SK-N-SH treated with all-trans-retinoic acid at 6 μM for 48 hours (cell line): Measurements from ENCODE around the gene IRAG1.
"Not testable (repeated sequence)": the region's sequence is repeated elsewhere in the genome, so short reads cannot be mapped to it uniquely, and the experiment has no call there.

ENCODE experiments used
- BACH2 ChIP-seq: fragments of 250-450 bp; sonication (Bioruptor Pico); IDR thresholded peaks from 2 replicates; pipeline ENCODE4 v1.9.0; 2021; ENCODE audit warnings: mild to moderate bottlenecking, borderline replicate concordance
- GLIS3 ChIP-seq: fragments of 250-450 bp; sonication (Bioruptor Pico); IDR thresholded peaks from 2 replicates; pipeline ENCODE4 v1.5.0; 2020; ENCODE audit warnings: mild to moderate bottlenecking, moderate library complexity
- OSR1 ChIP-seq: fragments of 250-450 bp; sonication (Bioruptor Pico); IDR thresholded peaks from 2 replicates; pipeline ENCODE4 v1.8.0; 2022; ENCODE audit warnings: moderate library complexity, mild to moderate bottlenecking, inconsistent platforms
- SNAI2 ChIP-seq: fragments of 250-450 bp; sonication (Bioruptor Pico); IDR thresholded peaks from 2 replicates; pipeline ENCODE4 v1.5.0; 2020; ENCODE audit warnings: mild to moderate bottlenecking, moderate library complexity
- TOX ChIP-seq: fragments of 250-450 bp; sonication (Bioruptor Pico); IDR thresholded peaks from 2 replicates; pipeline ENCODE4 v1.8.0; 2021; ENCODE audit warnings: mild to moderate bottlenecking, moderate library complexity, borderline replicate concordance
- ZFP3 ChIP-seq: fragments of 250-450 bp; sonication (Bioruptor Pico); IDR thresholded peaks from 2 replicates; pipeline ENCODE4 v1.5.0; 2020; ENCODE audit warnings: mild to moderate bottlenecking, moderate library complexity
- ZFP30 ChIP-seq: fragments of 450-650 bp; formaldehyde crosslinking; IDR thresholded peaks from 2 replicates; pipeline ENCODE4 v1.5.0; 2022; ENCODE audit warnings: mild to moderate bottlenecking, moderate library complexity
- ZNF70 ChIP-seq: fragments of 450-650 bp; formaldehyde crosslinking; IDR thresholded peaks from 2 replicates; pipeline ENCODE4 v1.5.0; 2020; ENCODE audit warnings: mild to moderate bottlenecking, moderate library complexity
- TF ChIP-seq, protein P1 (sequence below): fragments of 250-450 bp; sonication (Bioruptor Pico); IDR thresholded peaks from 2 replicates; pipeline ENCODE4 v1.8.0; 2020; ENCODE audit warnings: mild to moderate bottlenecking, moderate library complexity, borderline replicate concordance
- TF ChIP-seq, protein P2 (sequence below): fragments of 250-450 bp; sonication (Bioruptor Pico); IDR thresholded peaks from 2 replicates; pipeline ENCODE4 v1.8.0; 2021; ENCODE audit warnings: low read depth, mild to moderate bottlenecking, moderate library complexity, borderline replicate concordance
- TF ChIP-seq, protein P3 (sequence below): fragments of 250-450 bp; sonication (Bioruptor Pico); IDR thresholded peaks from 2 replicates; pipeline ENCODE4 v1.5.1; 2021; ENCODE audit warnings: mild to moderate bottlenecking, moderate library complexity
- TF ChIP-seq, protein P4 (sequence below): fragments of 250-450 bp; sonication (Bioruptor Pico); IDR thresholded peaks from 2 replicates; pipeline ENCODE4 v1.5.0; 2020; ENCODE audit warnings: mild to moderate bottlenecking, moderate library complexity

DNA sequence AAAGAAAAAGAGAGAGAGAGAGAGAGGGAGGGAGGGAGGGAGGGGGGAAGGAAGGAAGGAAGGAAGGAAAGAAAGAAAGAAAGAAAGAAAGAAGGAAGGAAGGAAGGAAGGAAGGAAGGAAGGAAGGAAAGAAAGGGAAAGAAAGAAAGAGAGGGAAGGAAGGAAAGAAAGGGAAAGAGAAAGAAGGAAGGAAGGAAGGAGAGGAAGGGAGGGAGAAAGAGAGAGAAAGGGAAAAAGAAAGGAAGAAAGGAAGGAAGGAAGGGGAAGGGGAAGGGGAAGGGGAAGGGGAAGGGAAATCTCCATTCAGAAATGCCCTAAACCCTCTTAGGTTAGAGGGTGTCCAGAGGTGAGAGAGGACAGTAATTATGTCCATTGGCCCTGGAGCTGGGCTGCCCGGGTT is 13.3 kb downstream of the IRAG1 start:
- not testable (repeated sequence) for TF ChIP-seq ZFP3 (CRISPR knock-in tag); GLIS3; ZNF70 (CRISPR knock-in tag); BACH2 (CRISPR knock-in tag); ZFP30 (CRISPR knock-in tag); TOX (CRISPR knock-in tag); SNAI2 (CRISPR knock-in tag); OSR1 (CRISPR knock-in tag)
- TF ChIP-seq, protein P1, sequence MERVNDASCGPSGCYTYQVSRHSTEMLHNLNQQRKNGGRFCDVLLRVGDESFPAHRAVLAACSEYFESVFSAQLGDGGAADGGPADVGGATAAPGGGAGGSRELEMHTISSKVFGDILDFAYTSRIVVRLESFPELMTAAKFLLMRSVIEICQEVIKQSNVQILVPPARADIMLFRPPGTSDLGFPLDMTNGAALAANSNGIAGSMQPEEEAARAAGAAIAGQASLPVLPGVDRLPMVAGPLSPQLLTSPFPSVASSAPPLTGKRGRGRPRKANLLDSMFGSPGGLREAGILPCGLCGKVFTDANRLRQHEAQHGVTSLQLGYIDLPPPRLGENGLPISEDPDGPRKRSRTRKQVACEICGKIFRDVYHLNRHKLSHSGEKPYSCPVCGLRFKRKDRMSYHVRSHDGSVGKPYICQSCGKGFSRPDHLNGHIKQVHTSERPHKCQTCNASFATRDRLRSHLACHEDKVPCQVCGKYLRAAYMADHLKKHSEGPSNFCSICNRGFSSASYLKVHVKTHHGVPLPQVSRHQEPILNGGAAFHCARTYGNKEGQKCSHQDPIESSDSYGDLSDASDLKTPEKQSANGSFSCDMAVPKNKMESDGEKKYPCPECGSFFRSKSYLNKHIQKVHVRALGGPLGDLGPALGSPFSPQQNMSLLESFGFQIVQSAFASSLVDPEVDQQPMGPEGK (CRISPR knock-in tag), result not testable (repeated sequence)
- TF ChIP-seq, protein P2, sequence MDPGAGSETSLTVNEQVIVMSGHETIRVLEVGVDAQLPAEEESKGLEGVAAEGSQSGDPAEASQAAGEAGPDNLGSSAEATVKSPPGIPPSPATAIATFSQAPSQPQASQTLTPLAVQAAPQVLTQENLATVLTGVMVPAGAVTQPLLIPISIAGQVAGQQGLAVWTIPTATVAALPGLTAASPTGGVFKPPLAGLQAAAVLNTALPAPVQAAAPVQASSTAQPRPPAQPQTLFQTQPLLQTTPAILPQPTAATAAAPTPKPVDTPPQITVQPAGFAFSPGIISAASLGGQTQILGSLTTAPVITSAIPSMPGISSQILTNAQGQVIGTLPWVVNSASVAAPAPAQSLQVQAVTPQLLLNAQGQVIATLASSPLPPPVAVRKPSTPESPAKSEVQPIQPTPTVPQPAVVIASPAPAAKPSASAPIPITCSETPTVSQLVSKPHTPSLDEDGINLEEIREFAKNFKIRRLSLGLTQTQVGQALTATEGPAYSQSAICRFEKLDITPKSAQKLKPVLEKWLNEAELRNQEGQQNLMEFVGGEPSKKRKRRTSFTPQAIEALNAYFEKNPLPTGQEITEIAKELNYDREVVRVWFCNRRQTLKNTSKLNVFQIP (CRISPR knock-in tag), result not testable (repeated sequence)
- TF ChIP-seq, protein P3, sequence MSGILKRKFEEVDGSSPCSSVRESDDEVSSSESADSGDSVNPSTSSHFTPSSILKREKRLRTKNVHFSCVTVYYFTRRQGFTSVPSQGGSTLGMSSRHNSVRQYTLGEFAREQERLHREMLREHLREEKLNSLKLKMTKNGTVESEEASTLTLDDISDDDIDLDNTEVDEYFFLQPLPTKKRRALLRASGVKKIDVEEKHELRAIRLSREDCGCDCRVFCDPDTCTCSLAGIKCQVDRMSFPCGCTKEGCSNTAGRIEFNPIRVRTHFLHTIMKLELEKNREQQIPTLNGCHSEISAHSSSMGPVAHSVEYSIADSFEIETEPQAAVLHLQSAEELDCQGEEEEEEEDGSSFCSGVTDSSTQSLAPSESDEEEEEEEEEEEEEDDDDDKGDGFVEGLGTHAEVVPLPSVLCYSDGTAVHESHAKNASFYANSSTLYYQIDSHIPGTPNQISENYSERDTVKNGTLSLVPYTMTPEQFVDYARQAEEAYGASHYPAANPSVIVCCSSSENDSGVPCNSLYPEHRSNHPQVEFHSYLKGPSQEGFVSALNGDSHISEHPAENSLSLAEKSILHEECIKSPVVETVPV (CRISPR knock-in tag), result not testable (repeated sequence)
- TF ChIP-seq, protein P4, sequence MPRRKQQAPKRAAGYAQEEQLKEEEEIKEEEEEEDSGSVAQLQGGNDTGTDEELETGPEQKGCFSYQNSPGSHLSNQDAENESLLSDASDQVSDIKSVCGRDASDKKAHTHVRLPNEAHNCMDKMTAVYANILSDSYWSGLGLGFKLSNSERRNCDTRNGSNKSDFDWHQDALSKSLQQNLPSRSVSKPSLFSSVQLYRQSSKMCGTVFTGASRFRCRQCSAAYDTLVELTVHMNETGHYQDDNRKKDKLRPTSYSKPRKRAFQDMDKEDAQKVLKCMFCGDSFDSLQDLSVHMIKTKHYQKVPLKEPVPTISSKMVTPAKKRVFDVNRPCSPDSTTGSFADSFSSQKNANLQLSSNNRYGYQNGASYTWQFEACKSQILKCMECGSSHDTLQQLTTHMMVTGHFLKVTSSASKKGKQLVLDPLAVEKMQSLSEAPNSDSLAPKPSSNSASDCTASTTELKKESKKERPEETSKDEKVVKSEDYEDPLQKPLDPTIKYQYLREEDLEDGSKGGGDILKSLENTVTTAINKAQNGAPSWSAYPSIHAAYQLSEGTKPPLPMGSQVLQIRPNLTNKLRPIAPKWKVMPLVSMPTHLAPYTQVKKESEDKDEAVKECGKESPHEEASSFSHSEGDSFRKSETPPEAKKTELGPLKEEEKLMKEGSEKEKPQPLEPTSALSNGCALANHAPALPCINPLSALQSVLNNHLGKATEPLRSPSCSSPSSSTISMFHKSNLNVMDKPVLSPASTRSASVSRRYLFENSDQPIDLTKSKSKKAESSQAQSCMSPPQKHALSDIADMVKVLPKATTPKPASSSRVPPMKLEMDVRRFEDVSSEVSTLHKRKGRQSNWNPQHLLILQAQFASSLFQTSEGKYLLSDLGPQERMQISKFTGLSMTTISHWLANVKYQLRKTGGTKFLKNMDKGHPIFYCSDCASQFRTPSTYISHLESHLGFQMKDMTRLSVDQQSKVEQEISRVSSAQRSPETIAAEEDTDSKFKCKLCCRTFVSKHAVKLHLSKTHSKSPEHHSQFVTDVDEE, result not testable (repeated sequence)
